Activated CD4-positive, alpha-beta T cell treated with anti-CD3 and anti-CD28 coated beads, Interleukin-2, amount 50 U/mL, for 16 hours (primary cell): ENCODE measurements around the gene TOR3A.

Experiments
- DNase-seq: peaks from one replicate; pipeline ENCODE4 v3.0.0-alpha.2; 2020

The TOR3A gene

DNA sequence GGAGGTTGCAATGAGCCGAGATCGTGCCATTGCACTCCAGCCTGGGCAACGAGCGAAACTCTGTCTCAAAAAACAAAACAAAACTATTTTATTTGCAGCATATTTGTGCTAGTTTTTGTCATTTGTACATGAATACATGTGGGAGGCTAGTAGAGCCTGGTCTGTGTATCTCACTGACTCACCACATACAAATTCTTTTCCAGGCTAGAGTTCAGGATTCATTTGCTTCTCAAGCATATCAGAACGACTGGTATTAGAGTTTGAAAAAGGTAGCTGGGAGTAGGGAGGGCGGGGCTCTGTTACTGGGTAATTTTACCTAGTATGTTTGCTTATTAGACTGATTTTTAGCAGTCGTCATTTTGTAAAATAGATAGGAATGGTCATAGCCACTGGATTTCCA is 4.5 kb upstream of the TOR3A start:
- no peak for DNase-seq

DNA sequence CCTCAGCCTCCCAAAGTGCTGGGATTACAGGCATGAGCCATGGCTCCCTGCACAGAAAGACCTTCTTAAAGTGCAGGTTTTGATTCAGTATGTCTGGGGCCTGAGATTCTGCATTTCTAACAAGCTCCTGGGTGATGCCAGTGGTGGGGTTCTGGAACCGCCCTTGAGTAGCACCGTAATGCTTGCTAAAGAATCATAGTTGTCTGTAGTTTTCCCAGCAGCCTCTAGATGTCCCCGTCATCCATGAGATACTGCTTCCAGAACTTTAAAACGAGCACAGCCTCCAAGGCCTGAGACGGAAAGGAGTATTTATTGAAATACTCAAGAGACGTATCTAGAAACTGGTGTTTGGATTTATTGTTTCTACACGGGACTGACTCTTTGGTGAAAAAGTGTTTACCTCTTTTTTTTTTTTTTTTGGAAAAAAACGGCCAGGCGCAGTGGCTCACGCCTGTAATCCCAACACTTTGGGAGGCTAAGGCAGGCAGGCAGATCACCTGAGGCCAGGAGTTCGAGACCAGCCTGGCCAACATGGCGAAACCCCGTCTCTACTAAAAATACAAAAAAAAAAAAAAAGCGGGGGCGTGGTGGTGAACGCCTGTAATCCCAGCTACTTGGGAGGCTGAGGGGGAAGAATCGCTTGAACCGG is 2.6 kb upstream of the TOR3A start:
- peak; percentile 69 for DNase-seq

DNA sequence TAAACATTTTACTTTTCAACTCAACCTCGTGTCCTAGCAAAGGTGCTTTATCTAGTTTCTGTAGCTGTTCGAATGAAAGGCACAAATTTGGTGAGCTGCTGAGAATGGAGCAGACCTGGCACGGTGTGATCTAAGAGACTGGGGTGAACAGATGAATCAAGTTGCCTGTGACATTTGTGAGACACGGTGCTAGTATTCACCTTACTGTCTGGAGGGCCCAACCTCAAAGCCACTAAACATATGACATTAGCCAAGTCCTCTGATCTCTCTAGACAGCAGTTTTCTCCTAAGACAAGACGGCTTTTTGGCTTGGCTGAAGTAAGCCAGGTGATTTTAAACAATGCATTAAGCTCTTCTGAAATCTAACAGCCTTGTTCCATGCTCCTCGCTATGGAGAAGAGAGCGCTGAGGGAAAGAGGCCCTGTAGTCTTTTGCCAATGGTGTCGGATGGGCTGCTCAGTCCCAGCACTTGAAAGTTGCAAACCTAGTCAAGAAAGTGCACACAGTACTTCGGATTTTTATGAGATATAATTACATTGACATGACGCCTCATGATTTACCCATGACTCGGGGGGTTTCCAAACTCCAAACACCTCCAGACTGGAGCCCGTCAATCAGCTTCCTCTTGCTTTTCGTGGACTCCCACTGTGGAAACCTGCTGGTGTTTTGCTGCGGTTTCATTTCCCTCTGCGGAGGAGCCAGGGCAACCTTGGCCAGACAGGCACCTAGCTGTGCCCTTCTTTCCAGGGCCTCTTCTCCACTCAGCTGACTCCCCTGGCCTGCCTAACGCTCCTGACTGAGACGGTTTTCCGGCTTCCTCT is 794 bp upstream of the TOR3A start:
- DNase-seq, result peak; percentile 5

DNA sequence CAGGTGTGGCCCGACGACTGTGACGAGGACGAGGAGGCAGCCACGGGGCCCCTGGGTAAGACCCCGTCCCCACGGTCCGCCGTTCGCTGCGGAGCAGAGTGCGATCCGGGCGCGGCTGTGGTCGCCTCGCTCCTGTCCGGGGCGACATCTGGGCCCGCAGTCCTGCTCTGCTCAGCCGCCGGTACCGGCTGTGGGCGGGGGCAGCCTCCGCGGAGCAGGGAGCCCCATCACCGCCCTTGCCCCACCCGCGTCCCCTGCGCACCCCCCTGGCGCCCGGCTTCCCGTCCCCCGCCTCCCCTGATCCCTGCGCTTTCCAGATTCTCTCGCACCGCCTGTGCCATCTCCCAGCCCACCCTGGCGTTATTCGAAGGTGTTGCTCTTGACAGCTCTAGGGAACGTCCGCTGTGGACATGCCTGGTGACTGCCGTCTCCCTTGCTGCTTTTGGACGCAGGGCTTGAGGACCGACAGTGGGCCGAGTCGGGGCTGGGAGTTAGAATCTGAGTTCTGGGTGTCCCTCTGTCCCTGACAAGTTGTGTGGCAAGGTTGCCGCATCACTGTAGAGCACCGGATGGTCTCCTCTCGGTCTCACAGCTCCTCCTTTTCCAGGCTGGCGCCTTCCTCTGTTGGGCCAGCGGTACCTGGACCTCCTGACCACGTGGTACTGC is 596 bp downstream of the TOR3A start:
- DNase-seq, result peak; percentile 35

DNA sequence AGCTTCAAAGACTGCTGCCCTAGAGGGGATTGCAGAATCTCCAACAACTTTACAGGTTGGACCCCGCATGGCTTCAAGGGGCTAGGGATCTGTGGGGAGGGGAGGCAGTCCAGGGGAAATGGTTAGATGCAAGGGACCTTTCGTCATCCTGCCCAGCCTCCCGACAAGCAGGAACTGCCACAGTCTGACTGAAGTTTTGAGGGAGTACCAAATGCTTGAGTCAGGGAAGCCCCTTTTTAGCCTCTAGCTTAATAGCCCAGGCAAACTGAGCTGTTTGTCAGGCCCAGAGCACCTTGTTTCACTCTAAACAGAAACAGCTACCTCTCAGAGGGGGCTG is 1.1 kb downstream of the TOR3A start:
- peak; percentile 38 for DNase-seq

DNA sequence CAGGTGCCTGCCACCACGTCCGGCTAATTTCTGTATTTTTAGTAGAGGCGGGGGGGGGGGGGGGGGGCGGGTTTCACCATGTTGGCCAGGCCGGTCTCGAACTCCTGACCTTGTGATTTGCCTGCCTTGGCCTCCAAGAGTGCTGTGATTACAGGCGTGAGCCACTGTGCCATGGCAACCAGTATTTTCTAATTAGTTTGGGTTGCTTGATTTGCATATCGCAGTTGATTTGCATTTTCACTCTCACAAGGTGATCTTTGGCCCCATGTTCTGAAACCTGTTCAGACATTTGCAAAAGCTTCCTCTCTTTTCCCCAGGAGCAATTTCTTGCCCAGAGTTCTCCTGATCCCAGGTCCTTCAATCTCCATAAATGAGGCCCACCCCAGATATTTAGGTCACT is 1.7 kb downstream of the TOR3A start:
- DNase-seq, result no peak

DNA sequence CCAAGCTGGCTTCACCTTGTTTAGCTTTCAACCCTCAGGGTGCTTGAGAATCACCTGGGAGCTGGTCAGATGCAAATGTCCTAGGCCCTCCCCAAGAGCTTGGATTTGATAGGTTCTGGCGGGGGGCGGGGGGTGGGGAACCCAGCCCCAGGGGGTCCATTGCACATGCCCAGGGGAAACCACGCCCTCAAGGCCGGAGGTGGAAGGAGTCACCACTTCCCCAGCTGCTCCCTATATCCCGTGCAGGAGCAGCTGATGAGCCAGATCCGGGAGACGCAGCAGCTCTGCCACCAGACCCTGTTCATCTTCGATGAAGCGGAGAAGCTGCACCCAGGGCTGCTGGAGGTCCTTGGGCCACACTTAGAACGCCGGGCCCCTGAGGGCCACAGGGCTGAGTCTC is 5.8 kb downstream of the TOR3A start:
- no peak for DNase-seq

DNA sequence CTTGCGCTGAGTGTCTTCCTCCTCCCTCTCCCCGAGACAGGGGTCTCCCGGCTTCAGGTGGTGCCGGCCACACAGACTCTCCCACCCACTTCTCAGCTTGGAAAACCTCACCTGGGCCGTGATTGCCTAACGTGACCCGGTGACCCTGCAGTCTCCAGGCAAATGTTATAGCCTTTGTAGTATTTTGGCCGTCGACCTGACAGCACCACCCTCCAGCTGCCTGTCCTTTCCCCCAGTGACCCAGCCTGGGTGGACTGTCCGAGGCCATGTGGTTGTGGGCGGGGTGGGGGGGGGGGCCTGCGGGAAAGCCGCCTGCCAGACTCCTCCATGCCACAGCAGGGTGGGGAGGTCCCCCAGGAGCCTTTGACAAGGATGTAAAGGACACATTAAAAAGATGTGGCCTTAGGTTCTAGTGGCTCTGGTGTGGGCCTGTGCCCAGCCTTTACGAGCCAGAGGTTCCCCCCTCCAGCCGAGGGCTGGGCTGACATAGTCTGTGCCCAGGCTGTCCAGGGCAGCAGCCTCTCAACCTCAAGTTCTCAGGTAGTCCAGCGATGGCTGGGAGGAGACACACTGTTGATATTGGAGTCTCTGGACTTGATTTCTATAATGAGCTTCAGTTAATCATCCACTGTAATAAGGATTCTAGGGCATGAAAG is 8.1 kb downstream of the TOR3A start:
- DNase-seq, result no peak

DNA sequence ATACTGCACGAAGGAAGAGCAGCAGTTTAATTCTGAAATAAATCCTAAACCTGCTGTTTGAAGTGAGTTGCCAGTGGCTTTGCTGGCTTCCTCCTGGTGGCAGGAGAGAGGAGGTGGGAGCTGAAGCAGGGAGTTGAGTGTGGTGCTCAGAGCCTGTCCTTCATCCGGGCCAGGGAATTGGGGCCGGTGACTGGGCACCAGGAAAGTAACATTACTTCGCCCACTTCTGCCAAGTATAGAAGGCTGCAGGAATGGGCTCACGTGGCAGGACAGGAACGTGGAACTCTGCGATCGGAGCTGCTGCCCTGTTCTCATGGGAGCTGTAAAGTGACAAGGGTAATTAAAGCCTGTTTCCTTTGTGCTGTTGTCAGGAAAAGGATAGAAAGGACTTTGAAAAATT is 8.7 kb downstream of the TOR3A start:
- DNase-seq, result no peak

DNA sequence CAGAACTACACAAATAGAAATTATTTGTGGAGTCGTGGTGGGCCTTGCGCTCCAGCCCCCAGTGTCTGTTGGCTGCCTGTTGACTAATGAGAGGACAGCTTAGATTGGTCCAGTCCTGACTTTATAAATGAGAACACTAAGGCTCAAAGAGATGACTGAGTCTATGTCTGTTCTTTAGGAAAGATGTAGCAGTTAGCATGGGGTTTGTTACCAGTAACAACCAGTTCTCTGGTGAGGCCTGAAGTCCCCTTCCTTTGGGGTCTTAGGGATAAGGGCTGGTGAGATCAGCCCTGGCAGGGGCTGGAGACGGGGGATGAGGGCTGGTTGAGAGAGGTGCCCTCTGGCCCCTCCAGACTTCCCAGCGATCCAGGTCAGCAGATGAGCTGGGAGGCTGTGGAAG is 9.1 kb downstream of the TOR3A start:
- no peak for DNase-seq

DNA sequence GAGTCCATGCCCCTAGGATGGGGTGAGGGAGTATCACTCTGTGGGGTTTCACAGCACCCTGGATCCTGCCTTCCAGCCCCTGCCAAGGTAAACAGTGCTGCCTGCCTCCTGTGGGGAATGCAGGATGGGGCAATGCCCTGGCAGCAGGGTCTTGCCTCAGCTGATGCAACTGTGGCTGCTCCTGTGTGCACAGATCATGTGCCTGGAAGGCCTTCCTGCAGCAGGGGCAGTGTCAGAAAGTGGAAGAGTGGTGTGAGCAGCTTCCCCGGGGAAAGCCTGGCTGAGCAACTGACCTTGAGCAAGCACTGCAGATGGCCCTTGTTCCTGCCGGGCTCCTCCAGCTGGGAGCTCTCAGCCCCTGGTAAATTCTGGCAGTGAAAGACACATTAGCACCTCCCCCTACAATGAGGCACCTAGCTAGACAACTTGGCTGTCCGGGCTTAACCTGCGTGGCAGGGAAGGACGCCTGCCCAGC is 9.9 kb downstream of the TOR3A start:
- no peak for DNase-seq

DNA sequence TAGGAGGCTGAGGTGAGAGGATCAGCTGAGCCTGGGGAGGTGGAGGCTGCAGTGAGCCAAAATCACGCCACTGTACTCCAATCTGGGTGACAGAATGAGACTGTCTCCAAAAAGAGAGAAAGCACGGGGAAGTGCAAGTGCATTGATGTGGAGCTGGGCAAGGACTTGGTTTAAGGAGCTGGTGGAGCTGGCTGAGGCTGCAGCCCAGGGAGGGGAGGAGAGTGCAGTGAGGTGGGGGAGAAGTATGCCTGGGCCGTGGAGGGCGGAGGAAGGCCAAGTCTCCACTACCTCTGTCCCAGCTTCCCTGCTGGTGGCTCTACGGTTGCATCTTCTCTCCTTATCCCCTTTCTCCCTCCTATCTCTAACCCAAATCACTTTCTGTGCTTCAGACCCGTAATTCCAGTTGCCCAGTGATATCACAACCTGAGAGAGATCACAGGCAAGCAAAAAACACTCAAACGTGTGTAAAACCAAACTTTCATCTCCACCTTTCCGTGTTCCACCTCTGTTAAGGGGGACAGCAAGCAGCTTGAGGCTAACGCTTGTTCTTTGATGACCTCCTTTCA is 11.1 kb downstream of the TOR3A start:
- no peak for DNase-seq

DNA sequence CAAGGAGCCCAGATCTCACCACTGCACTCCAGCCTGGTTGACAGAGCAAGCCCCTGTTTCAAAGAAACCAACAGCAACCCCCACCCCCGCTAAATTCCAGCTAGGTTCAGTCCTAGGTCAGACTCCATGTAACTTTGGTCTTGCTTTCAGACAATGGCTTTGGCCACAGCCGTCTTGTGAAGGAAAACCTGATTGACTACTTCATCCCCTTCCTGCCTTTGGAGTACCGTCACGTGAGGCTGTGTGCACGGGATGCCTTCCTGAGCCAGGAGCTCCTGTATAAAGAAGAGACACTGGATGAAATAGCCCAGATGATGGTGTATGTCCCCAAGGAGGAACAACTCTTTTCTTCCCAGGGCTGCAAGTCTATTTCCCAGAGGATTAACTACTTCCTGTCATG is 12.9 kb downstream of the TOR3A start:
- DNase-seq, result no peak

DNA sequence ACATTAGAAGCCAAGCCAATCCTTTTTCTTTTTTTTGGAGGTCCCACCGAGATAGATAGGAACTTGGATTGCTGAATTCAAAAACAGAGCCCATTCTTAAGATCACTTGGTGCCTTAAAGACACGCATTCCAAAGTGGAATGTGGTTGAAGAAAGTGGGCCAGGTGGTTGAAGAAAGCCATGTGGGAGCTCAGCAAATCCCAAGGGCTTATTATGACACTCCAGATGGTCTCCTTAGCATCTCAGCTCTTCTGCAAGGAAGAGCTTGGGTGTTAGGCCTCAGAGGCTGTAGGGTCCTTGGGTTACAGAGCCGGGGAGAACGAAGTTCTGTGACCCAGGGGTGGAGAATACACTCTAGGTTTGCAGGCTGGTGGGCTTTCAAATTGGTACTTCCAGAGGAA is 13.5 kb downstream of the TOR3A start:
- no peak for DNase-seq

DNA sequence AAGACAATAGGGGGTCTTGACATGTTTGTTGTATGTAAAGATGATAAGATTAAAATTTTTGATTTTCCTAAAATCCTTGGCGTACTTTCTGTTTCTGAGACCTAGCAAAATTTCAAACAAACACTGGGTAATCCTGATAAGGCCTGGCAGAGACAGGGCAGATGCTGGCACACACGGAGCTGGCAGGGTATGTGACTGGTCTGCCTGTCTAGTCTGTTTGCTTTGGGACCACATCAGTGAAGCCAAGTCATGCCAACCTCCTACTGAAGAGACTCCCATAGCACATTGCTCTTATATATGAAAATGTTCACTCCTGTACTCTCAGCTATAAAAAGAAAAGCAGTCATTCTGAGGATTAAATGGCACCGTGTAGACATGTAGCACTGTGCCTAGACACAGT is 14.1 kb downstream of the TOR3A start:
- no peak for DNase-seq

DNA sequence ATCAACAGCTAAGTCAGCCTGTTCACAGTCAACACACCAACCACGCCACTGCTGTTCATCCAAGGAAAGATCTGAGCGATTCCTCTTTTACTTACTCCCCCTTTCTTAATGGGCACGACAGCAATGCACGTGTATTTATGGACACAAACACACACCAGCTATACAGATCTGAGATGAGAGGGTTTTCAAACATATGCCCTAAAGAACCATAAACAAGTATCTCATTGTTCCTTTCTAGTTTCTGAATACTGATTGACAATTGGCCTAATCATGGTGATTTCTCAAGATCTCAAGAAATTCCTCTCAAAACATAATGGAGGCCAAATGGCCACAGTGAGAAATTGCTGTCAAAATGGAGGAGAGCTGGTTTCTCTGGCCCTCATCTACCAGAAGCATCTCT is 18.0 kb downstream of the TOR3A start:
- DNase-seq, result no peak

DNA sequence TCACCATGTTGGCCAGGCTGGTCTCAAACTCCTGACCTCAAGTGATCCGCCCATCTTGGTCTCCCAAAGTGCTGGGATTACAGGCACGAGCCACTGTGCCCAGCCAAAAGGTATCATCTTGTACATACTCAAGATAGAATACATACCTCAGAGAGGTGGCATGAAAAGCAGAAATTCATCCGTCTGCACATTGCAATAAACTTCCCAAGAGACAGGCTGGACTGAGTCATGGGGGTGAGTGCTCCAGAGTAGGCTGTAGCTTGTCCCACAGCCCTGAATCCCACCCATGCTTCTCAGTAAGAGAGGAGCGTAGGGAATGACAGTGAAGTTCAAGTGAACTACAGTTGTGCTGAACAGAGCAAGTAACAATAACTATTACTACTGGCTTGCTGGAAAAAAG is 19.7 kb downstream of the TOR3A start:
- DNase-seq, result no peak

DNA sequence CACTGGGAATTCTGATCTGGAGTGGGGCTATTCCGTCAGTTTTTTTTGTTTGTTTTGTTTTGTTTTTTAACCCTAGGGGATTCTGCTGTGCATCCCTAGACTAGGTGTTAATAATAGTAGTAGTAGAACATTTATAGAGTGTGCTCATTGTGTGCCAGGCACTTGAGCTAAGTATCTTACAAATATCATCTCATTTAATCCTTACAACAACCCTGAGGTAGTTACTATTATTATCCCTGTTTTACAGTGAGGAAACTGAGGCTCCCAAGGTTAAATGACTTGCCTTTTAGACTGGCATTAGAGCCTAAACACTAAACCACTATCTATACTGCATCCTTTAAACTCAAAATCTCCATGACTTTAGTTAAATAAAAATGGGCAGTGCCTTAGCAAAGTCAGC is 22.1 kb downstream of the TOR3A start:
- DNase-seq, result no peak

DNA sequence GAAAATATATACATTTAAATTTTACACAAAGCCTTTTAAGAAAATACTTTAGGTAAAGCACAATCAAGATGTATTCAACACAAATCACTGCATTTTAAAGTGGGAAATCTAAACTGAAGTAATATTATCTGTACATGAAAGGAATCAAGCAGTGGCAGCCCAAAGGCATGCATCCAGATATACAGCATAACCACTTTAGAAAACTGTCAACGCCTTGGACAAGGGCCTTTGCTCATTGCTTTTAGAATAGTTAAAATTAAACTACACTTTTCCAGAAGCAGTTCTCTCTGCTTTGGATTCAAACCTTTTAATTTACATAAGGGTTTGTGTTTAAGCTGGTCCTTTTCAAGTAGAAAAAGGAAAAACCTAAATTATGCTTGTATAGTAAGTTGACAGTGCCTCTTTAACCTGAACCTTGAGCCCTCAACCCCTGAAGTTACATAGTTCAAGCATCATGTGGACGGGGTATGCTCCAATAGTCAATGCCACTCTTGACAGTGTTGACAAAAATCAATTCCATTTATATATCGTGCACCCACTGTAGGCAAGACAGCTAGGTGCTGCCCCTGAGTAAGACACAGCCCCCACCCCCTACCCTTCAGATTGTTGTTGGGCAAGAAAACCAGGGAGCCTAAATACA is 22.9 kb downstream of the TOR3A start:
- no peak for DNase-seq

DNA sequence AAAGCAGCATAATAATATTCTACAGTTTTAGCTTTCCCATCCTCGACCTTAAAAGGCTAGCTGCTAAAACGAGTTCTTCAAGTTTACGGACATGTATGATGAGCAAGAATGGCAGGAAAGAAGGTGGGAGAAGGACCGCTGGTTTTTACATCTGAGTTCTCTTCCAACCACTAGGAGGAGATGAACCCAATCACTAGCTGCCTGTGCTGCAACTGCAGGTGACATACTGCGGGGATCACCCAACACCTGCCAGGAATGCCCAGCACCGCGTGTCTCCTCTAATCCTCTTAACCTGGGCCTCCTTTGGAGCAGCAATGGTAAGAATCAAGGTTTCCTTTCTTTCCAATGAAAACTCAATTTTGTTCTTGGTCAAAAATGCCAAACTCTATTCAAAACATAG is 23.5 kb downstream of the TOR3A start:
- DNase-seq, result no peak

DNA sequence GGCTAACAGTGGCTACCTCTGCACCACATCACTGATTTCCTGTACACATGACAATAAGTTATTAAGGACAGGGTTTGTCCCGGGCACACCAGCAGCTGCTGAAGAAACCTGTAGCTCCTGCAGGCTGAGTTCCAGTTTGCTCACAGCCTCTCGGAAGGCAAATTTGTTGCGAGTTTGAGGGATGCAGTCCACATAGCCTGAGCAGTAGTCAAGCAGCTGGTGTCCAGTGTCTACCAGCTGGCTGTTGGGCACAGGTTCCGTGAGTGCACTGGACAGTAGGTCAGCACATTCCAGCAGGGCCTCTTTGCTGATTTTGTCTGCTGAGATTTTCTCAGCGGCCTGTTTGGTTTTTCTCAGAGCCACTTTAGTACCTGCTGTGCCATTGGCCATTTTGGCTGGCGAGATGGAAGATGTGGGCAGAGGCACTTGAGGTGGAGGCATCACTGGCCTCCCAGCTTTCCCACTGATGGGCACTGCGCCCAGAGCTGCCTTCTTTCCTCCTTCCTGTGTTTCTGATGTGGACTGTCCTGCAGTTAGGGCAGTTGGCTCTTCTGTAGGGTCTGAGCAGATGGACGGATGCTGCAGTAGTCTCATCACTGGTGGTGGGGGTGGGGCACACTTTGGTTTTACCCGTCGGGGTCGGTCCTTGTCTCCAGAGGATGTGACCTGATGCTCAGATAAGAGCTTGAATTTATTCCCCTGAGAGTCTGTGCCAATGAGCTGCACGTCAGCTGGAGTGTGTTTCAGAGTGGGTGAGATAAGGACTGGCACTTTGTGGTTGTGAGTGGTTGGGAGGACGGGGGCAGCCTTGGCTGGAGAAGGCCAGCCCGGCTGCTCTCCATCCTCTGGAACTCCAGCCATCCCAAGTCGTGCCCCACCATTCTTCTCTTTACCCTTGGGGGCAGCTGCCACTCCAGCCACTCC is 26.1 kb downstream of the TOR3A start:
- DNase-seq, result no peak

DNA sequence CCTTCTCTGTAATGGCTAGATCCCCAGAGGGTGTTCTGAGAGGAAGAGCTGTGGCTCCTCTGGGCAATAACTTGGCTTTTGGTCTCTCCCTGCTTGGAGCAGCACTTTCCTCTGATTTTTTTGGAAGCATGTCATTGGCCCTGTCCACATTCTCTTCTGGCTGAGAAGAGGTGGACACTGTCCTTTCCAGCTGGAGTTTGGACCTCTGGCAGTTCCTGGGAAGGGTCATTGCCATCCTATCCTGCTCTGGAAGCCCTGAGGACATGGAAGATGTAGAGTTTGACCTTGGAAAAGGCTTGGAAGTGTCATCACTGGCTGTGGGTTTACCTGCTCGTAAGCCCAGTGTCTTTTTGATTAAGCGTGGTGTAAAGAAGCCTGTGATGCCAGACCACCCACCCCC is 26.8 kb downstream of the TOR3A start:
- no peak for DNase-seq
